Ecto neural progenitor cell (in vitro differentiated cells): ENCODE results near the gene CORO1C.
"Not testable (repeated sequence)": the region's sequence is repeated elsewhere in the genome, so short reads cannot be mapped to it uniquely, and the experiment has no call there.

Source experiments
- DNase-seq: peaks from one replicate; pipeline ENCODE4 v3.0.0-alpha.2; 2018; ENCODE audit warnings: low spot score

The CORO1C gene

DNA sequence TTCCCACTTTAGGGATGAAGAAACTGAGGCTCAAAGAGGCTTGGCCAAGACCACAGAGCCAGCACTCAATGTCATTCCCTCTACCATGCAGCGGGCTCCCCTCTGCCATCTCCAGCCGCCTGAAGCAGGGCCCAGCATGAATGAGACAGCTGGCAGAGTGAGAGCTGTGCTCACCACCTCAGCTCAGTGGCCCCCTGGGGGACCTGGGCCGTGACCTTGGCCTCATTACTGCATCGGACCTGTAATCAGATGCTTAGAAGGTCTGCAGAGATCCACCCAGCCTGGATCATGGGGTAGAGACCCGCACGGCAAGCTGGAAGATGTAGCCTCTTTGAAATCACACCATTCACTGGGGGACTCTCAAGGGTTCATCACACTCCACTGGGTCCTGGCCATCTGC, 22.7 kb upstream of the CORO1C start:
- no peak for DNase-seq

DNA sequence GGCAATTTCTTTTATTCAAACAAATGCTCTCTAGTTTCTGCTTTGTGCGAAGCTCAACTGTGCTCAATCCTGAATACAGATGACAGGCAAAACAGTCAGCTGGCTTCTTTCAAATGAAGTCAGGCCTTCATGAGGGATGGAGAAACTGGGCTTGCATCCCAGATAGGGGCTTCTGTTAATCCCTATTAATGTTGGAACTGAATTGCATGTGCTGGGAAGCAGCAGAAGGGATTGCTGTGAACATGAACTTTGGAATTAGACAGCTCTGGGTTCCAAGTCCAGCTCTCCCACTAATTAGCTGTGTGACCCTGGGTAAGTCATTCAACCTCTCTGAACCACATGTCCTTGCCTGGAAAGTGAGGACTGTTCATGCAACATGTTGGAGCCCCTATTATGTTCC, 21.1 kb upstream of the CORO1C start:
- DNase-seq, result no peak

DNA sequence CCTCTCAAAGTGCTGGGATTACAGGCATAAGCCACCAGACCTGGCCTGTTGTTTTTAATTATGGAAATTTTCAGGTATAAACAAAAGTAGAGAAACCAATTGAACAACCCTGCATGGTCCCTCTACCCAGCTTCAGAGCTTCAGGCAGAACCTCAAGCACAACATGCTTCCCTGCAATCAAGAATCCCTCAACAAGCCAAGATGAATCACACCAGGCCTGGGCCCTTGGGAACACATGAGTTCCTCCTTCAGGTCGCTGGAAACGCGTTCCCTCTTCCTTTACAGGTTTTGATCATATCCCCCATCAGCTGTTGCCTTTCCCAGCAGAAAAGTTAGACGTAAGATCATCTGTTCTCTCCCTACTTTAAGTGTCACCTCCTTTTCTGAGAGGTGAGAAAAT, 20.5 kb upstream of the CORO1C start:
- no peak for DNase-seq

DNA sequence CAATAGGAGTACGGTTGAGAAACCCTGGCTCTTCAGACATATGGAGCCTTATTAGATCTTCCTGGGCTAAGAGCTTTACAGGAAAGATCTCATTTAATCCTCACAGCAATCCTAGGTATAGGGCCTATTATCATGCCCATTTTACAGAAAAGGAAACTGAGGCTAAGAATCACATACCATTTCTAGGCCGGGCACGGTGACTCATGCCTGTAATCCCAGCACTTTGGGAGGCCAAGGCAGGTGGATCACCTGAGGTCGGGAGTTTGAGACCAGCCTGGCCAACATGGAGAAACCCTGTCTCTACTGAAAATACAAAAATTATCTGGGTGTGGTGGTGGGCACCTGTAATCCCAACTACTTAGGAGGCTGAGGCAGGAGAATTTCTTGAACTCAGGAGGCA, 19.7 kb upstream of the CORO1C start:
- DNase-seq, result not testable (repeated sequence)

DNA sequence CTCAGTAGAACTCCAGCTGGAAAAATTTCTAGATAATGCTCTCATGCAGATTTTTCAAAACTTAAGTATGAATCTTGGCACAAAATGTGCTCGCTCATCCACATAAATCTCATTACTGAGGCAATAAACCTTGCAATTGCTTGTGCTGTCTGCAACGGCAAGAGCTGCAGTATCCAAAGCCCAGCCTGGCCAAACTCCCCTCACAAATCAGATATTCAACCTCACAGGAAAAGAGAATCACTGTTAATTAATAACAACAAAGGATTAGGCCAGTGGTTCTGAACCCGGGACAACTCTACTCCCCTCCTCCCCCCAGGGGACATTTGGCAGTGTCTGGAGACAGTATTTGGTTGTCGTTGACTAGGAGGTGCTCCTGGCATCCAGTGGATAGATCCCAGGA, 19.2 kb upstream of the CORO1C start:
- DNase-seq, result no peak

DNA sequence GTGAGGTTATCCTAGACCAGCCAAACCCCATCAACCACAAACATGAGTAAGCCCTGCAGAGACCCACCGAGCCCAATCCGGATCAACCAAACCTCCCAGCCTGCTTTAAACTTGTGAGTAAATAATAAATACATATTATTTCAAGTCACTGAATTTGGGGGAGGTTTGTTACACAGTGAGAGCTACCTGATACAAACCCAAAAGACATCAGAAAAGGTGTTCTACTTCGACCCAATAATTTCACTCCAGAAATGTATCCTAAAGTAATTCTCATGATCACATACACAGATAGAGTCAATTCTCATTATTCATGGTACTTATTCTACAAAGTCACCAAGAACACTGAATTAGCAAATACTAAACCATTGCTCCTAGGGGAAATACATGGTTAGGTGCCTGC, 16.2 kb upstream of the CORO1C start:
- DNase-seq, result no peak

DNA sequence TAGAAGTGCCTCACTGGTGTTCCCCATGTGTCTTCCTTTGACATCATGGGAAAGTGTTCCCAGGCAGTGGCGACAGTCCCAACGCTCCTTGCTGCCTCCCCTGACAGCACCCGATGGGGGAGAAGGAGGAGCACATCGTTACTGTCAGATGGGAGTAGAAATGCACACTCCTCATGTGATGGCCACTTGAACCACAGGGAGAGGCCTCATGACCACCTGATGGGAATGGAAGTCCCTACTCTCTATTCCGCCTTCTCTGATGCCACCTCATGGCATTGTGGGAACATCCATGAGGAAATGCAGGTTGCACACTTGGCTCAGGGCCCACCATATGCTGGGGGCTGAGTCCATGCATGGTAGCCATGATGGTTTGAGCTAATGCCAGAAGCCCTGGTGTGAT, 14.3 kb upstream of the CORO1C start:
- no peak for DNase-seq

DNA sequence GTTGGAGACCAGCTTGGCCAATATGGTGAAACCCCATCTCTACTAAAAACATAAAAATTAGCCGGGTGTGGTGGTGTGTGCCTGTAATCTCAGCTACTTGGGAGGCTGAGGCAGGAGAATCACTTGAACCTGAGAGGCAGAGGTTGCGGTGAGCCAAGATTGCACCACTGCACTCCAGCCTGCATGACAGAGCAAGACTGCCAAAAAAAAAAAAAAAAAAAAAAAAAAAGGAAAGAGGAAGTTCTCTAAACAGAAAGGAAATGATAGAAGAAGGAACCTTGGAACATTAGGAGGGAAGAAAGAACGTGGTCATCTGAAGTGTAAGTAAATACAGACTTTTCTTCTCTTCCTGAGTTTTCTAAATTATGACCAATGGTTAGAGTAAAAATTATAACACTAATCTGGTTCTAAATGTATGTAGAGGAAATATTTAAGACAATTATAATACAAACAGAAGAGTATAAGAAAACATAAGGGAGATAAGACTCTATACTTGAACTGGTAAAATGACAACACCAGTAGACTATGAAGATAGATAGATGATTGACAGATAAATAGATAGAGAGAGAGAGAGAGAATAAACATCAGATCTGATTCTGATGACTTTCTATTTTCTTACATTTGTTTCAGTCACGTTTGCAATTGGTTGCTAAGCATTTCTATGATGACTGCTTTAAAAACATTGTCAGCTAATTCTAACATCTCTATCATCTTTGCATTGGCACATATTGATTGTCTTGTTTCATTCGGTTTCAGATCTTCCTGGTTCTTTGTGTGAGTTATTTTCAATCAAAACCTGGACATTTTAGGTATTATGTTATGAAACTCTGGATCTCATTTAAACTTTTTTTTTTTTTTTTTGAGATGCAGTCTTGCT, 12.9 kb upstream of the CORO1C start:
- DNase-seq, result no peak

DNA sequence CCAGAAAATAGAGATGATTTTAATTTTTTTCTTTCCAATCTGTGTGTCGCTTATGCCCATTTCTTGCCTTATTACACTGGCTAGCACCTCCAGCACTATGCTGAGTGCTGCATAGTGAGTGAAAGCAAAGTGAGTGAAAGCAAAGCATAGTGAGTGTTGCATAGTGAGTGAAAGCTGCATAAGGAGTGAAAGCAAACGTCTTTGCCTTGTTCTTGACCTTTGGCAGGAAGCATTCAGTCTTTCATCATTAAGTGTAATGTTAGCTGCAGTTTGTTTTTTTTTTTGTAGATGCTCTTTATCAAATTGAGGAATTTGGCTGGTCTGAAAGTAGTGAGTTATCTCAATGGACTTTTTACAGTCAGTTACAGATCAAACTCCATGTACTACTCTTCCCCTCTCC, 6.9 kb upstream of the CORO1C start:
- DNase-seq, result no peak

DNA sequence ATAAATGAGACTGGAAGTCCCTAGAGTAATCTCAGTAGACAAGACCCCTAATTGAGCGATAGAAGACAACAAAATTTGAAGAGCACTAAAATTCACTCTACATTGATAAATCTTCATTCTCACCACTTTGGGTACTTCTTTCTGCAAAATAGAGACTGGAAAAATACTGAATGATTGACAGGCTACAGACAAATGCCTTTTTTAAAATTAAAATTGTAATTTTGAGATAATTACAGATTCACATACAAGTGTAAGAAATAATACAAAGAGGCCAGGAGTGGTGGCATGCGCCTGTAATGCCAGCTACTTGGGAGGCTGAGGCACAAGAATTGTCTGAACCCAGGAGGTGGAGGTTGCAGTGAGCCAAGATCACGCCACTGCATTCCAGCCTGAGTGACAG, 4.5 kb upstream of the CORO1C start:
- DNase-seq, result no peak

DNA sequence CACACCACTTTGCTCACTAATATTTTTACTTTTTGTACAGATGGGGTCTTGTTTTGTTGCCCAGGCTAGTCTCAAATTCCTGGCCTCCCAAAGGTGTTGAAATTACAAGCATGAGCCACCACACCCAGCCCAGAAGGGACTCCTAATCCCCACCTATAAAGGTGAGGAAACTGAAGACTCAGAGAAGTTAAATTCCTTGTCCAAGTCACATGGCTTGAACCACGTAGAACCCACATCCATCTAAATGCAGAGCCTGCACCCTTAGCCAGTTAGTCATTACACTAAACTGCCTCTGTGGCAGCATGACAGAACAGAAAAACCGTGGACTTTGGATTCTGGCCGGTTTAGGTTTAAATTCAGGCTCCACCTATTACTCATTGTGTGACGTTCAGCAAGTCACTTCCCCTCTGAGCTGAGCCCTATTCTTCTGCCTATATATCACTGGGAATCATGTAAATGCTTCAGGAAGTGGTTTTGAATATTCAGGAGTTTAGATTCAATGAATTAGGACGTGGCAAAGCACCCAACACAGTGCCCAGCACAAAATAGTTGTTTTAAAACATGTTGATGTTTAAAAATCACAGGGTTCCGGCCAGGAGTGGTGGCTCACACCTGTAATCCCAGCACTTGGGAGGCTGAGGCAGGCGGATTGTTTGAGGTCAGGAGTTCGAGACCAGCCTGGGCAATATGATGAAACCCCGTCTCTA, 3.0 kb upstream of the CORO1C start:
- DNase-seq, result no peak

DNA sequence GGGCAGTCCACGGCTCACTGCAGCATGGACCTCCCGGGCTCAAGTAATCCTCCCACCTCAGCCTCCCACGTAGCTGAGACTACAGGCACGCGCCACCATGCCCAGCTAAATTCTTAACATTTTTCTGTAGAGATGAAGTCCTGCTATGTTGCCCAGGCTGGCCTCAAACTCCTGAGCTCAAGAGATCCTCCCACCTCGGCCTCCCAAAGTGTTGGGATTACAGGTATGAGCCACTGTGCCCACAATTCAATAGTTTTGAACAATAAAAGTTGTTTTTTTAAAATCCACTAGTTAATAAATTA, 1.9 kb upstream of the CORO1C start:
- not testable (repeated sequence) for DNase-seq

DNA sequence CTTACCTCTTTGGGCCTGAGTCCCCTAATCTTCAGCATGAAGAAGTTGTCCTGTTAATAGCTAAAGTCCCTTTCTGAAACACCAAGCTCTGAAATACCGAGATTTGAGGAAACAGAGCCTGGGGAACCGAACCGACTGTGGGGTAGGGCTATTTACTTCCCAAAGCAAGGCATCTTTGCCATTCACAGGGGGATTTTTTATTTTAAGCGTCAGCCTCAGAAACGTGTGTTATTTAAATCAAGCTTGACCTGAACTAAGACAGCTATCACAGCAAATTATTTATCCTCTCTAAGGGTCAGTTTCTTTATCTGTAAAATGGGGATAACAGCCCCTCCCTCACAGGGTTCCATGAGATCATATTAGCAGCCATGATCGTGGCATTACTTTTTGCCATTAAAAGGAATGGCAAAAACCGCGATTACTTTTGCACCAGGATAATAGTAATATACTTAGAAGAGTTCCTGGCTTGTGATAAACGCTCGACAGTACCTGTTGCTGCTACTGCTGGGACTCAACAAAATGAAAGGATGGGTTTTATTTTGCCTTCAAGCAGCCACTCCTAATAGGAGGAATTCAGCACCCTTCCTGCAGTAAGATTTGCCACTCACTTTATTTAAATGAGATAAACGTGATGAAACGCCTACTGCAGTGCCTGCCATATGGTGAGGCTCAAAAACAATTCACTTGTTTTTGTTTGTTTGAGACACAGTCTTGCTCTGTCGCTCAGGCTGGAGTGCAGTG, 1.3 kb upstream of the CORO1C start:
- DNase-seq, result no peak

DNA sequence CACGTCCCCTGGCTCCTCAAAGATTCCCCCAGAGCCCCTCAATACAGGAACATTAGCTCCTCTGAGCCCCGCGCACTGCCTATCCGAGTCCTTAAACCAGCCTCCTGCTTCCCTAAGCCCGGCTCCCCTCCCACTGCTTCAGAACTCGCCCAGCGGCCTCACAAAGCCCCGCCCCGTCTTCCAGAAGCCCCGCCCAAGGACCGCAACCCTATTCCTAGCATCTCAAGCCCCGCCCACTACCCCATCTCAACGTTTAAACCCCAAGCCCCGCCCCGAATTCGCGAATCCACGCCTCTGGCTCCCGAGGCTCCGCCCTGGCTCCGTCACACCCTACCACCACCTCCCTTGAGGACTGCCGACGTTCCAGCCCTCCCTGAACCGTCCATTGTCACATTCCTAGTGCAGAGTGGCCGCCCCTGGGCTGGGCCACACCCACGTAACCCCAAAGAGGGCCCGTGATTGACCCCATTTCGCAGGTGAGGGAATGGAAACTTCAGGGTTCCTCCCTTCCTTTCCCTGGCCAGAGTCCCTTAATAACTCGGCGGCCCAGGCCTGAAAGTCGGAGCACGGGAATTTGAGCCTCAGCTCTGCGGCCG, 646 bp upstream of the CORO1C start:
- peak; percentile 100 for DNase-seq

DNA sequence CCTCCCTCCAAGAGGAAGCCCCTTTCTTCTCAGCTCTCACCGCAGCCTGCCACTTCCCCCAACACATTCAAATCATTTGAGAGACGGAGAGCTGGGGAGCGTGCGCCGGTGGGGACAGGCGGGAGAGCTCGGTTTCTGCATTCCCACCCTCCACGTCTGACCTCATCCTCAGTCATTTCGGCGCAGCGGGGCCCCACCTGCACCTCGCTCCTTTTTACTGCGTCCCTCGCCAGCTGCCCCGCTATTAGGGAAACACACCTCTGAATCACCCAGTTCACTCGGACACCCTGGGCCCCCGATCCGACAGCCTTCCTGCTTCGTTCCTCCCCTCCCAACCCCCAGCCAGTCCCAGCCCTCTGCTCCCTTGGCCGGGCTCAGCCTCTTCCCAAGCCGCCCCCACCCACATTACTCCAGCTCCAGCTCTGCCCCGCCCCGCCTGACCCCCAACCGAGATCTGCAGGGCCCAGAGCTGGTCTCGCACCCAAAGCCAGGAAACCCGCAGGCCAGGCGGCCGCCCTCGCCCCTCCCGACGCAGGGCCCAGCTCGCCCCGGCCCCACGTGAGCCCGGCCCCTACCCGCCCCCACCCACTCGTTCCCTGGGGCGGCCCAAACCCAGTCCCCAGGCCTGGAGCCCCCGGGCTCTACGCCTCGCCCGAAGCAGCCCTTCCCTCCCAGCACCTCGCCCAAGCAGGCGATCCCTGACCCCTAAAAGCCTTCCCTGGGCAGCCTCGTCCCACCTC, 783 bp downstream of the CORO1C start:
- peak; percentile 87 for DNase-seq

DNA sequence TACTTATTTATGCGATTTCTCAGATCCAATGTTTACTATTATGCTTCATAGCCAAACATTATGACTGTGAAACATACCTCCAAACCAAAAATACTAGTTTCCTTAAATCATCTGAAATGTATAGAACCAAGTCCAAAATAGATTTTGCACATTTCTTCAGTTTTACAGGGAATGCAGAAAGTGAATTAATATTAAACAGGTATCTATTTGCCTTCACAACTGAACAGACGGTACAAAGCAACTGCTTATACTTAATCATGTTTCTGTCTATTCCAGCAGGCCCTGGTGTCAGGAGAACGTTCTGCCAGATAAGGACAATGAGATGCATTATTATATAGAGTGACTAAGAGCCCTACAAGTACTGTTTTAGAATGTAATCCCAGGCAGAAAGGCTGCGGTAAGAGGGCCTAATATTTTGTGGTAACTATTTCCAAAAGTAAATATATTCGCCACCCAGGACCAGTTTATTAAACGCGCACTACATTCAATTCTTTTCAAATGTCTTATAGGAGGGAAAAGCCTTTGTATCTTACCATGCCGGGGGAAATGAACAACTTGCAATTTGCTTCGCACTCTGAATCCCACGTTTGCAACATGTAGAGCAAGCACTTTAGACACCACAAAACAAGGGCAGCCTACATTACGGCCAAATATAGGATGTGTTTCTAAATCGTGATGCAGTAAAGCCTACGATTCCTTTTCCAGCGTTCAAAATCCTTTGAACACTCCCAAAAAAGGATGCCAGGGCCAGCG, 1.5 kb downstream of the CORO1C start:
- no peak for DNase-seq

DNA sequence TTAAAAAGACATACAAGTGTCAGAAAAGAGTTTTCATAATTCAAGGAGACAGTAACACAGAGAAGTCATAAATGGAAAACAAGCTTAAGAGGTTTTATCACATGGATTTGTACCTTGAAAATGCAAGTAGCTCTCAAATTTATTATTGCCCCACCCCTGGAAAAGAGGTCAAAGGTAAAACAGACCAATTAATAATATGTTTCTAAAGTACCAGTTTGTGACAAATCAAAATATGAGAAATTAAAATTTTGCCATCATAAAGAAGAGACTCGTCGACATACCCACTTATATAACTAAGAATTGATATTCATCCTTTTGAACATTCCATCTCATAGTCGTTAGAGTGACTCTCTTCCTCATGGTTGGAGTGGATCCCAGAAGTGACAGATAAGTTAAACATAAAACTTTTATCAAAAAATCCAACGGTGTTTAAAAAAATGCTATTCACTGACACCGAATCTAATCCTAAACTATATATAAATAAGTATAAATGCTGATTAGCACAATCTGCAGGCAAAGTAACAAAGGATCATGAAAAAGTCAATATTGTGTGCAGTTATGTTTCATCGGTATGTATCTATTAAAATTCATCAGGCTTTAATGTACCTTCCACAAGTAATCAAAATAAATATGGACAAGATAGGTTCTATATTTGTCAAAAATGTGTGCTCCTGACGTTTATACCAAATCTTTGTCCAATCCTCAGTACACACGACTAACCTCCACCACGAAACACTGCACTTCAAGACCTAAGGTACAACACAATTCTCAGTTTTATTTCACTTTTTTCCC, 2.3 kb downstream of the CORO1C start:
- DNase-seq, result no peak

DNA sequence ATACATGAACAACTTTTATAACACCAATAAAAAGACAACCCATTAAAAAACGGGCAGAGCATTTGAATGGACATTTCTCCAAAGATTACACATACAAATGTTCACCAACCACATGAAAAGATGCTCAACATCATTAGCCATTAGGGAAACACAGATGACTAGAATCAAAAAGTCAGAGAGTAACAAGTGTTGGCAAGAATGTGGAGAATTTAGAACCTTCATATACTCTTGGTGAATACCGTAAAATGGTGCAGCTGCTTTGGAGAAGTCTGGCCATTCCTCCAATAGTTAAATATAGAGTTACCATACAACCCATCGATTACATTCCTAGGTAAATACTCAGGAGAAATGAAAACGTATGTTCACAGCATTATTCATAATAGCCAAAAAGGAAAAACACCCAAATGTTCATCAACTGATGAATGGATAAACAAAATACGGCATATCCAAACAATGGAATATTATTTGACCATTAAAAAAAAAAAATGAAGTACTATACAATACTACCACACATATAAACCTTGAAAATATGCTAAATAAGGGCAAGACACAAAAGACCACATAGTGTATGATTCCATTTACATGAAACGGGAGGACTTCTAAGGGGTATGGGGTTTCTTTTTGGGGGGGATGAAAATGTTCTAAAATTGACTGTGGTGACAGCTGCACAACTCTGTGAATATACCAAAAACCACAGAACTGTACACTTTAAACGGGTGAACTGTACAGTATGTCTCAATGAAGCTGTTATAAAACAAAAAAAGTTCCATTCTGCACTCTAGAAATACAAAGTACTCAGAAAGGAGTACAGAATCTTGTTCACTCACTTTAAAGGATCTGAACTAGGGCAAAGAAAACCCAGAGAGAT, 3.2 kb downstream of the CORO1C start:
- no peak for DNase-seq

DNA sequence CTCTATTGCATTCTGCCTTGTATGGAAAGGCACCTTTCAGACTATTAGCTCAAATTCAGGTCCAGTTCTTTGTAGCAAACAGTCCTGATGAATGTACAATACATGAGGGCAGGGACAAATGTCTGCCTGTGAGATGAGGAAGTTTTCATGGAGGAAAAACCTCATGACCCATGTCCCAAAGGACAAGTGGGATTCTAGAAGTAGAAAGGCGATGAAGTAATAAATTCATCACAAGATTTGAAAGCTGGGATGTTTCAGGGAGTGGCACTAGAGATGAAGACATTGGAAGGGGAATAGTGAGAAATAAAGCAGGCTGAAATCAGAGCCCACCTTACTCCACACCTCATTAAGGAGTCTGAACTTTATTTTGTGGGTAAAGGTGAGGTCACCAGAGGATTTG, 4.2 kb downstream of the CORO1C start:
- DNase-seq, result no peak

DNA sequence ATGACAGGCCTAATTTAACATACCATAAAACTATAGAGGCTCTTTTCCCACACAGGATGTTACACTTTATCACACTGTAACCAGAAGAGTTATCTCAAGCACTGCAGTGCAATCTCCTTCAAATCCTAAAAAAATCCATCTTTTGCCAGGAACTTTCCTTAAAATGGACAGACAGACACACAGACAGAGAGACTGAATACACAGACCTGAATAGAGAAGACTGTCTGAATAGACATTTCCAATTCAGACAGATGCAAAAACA, 6.5 kb downstream of the CORO1C start:
- DNase-seq, result no peak
